D341Med (cell line): ENCODE results near the gene KDM5B.
"Not testable (repeated sequence)": the region's sequence is repeated elsewhere in the genome, so short reads cannot be mapped to it uniquely, and the experiment has no call there.

Experiments
- DNase-seq: peaks from one replicate; pipeline ENCODE4 v3.0.0; 2012; ENCODE audit warnings: low spot score

The KDM5B gene

DNA sequence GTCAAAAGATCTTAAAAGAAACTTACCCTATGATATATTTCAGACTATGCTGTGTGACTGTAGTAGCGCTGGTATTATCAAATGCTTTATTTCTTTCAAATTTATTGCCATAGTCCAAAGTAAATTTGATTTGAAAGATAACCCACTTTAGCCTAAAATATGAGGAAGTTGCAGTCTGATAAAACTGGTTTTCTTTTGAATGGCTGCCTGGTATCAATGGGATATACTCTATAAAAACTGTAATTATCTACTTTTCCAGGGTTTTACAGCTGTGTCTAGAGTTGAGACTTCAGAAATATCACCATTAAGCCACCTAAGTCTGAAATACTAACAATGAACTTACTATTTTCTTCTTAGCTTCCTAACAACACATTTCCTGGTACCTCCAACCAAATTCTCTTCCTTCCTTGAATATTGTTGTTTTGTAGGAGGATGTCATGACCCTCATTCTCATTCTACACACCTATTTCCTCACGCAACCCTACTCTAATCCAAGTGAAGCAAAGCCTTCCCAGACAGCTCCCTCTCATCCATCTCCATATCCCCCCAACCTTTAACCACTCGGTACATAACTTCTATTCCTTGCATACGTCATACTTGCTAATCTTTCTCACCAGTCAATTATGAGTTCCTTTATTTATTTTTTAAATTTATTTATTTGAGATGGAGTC is 17.0 kb downstream of the KDM5B start:
- no peak for DNase-seq

DNA sequence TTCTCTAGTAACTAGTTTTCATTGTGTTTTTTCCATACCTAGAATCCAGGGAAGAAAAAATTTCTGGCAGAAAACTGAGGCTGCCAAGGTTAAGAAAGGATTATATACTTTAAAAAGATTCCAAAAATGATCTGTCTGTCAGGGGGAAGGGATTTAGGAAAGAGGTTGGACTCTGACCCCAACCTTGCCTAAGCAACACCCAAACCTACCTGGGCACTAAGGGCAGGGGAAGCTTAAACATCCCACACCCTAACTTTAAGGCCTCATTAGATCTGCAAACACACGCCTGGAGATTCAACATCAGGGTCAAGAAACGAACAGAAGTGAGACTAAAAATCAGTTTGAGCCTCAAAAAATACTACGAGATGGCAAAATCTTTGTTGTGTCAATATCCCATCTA is 19.4 kb downstream of the KDM5B start:
- no peak for DNase-seq

DNA sequence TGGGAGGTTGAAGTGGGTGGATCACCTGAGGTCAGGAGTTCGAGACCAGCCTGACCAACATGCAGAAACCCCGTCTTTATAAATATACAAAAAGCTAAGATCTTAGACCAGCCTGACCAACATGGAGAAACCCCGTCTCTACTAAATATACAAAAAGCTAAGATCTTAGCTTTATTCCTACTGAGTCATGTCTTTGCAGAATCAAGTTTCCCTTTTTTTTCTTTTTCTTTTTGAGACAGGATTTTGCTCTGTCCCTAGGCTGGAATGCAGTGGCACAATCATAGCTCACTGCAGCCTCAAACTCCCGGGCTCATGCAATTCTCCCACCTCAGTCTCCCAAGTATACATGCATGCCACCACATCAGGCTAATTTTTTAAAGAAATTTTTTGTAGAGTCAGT is 21.4 kb downstream of the KDM5B start:
- DNase-seq, result no peak

DNA sequence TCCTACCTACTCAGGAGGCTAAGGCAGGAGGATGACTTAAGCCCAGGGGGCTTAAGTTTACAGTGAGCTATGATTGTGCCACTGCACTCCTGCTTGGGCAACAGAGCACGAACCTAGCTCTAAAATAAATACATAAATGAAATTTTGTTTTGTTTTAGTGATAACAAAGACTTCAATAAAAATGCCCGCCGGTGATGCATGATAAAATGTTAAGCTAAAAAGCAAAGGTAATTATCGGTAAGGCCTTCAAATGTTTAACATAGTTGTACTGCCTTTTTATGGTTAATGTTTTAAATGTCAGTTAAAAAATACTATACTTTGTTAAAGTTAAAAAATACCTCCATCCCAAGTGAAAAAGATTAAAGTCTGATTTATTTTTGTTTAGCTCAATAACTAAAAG is 27.0 kb downstream of the KDM5B start:
- no peak for DNase-seq

DNA sequence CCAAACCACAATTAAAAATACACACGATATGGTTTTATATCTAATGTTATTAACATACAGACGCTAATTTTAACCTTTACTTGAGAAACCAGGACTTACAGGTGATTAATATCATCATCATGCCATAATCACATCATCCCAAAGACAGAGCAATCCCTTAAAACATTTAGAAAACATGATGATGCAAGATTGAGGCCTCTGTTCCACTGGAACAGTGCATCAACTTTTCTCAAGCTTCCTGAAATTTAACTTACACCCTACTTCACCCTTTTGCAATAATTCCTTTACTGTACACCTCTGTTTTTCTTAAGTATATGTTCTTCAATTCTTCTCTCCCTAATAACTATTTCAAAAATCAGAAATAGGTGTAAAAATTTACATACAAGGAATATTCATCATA is 38.1 kb downstream of the KDM5B start:
- DNase-seq, result no peak

DNA sequence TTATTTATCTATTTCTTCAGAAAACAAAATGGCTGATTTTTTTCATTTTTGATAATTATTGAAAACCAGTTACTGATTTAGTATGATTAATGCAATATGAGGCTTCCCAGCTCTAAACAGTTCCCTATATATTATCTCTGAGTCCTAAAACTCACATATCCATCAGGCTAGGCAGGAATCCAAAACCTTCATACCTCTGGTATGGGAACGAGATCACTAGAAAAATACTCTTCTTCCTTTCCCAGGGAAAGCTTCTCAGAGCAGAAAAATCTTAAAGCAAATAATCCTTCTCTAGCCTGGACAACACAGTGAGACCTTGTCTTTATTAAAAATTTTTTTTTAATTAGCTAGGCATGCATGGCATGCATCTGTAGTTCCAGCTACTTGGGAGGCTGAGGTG is 42.5 kb downstream of the KDM5B start:
- DNase-seq, result no peak

DNA sequence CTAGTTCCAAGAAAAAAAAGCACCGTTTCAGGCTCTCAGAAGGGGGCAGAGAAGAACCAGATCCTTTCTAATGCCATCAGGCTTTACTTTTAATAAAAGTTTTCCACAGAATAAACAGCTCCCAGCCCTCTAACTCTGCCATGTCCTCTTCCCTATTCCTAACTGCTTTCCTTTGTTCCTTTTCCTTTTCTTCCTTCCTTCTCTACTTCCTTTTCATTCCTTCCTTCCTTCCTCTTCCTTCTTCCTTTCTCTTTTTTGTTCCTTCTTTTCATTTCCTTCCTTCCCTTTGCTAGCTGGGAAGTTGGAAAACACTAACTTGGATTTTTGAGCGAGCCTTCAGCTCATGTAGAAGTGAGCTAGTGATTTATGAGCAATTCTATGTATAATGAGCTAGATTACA is 46.2 kb downstream of the KDM5B start:
- no peak for DNase-seq

DNA sequence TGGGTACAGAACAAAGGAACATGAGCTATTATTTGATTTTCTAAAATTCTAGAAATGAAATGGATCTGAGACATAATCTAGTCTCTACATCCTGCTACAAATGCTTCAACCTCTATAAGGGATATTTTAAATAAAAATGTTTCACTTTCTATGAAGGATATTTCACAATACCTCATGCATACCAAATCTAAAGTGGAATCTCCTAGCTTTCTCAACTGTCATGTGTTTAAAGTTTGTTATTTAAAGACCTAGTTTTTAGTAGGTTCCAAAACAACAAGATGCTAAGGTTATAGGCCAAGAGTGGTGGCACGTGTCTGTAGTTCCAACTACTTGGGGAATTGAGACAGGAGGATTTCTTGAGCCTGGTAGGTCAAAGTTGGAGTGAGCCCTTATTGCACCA is 47.6 kb downstream of the KDM5B start:
- DNase-seq, result no peak

DNA sequence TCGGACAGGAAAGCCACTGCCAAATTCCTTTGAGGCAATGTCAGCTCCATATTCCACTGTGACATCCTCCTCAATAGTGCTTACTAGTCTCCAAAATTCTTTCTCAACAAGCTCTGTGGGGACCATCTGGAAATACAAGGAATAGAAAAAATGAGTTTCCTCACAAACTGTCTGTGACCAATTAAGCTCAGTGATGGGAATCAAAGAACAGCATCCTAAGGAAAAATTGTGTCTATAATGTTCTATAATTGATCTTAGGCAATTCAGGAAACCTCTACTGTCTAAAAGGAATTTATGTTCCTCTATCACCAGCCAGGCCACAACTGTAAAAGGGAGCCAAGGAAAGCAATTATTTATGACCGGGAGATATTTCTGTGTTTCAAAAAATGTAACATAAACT is 51.8 kb downstream of the KDM5B start:
- DNase-seq, result no peak

DNA sequence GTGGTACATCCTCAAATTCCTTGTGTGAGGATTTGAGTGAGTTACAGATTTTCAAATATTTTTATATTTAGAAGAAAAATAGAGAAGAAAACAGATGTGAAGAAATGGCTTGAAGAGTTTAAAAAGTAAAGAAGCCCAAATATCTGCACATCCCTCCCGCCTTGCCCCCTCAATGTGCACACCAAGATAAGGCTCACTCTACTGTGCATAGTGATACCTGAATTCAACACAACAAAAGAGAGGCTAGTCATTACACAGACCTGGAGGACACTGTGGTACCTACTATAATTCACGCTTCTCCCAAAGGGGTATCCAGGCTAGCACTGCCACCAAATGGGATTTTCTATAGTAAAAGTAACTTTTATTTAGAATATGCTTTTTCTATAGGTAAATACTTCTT is 53.9 kb downstream of the KDM5B start:
- no peak for DNase-seq

DNA sequence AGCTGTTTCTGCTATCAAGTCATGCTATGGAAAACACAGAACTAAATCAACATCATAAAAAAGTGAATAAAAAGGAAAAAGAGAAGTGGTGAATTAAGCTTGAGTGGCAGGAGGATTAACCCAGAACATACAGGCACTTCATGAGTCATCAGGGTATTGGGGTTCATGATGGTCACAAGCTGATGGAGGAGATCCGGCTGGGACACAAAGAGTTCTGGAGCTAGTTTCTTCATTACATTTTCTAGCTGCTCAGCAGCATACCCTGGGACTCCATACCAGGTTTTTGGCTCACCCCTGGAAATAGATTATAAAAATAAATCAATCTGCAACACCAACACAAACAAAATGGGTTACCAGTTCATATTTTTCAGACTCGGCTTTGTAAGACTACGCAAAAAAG is 55.4 kb downstream of the KDM5B start:
- no peak for DNase-seq

DNA sequence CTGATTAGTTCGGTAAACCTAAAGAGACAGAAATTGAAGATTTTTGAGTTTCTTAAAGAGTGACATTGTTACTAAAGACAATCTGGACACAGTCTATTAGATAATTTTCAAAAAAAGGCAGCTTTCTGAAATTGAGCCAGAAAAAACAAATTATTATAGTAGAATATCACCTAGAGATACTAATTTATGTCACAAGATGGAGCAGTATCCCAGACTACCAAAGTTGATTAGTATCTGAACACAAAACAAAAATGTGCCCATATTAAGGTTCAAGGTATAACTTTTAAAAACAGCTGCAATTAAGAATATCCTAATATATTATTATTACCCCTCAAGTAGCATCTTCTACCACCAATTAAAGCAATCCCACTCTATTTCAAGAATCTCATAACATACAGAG is 57.5 kb downstream of the KDM5B start:
- no peak for DNase-seq

DNA sequence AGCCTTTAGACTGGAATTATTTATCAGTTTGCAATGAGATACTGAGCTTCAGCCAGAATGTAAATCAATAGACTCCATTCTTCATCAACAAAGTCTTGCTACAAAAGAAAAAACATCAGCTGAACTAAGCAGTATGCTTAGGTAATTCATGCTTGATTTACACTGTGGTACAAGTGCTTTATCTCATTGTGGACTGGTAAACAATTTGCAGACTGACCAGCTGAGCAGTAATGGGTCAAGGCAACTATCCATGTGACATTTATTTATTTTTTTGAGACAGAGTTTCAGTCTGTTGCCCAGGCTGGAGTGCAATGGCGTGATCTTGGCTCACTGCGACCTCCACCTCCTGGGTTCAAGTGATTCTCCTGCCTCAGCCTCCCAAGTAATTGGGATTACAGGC is 58.2 kb downstream of the KDM5B start:
- DNase-seq, result no peak

DNA sequence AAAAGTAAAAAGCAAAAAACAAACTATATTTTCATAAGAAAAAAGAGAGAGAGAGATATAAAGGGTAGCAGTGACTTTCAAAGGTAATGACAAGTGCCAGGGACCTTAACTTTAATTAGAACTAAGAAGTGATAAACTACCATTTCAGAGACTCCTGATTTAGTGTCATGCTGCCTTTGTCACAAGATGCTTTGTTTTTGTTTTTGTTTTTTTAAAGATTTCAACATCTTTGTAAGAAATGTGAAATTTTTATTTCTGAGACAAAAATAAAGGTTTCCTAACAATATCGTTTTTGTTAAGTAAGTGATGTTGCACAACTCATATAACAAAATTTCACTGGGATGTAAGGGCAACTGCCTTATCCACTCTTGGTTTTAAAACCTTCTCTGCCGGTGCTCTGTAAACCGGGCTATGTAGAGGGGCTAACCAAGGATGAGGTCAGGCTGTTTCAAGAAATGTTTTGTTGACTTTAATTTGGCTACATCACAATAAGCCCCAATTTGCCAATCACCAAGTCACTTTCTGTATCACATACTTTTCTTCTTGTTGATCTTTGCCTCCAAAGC is 62.8 kb downstream of the KDM5B start:
- DNase-seq, result no peak

DNA sequence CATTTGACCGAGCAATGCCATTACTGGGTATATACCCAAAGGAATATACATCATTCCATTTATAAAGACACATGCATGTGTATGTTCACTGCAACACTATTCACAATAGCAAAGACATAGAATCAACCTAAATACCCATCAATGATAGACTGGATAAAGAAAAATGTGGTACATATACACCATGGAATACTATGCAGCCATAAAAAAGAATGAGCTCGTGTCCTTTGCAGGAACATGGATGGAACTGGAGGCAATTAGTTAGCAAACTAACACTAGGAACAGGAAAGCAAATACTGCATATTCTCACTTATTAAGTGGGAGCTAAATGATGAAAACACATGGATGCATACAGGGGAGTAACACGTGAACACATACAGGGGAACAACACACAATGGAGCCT is 63.5 kb downstream of the KDM5B start:
- DNase-seq, result not testable (repeated sequence)

DNA sequence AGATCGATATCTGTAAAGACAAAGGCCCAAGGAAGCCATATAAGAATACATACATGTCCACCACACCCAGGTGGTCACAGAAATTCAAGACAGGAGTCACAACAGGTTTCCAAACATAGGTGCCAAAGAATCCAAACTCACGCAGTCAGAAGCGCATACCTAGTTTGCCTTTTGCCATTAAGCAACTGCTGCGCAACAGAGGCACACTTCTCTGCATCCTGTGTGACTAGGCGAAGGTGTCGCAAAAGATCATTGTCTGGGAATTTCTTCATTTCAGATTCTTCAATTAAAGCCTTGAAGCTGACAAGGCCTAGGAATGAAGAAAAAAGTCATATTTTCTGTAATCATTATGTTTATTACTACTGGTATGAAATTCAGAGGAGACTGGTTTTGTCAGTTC is 65.7 kb downstream of the KDM5B start:
- DNase-seq, result no peak

DNA sequence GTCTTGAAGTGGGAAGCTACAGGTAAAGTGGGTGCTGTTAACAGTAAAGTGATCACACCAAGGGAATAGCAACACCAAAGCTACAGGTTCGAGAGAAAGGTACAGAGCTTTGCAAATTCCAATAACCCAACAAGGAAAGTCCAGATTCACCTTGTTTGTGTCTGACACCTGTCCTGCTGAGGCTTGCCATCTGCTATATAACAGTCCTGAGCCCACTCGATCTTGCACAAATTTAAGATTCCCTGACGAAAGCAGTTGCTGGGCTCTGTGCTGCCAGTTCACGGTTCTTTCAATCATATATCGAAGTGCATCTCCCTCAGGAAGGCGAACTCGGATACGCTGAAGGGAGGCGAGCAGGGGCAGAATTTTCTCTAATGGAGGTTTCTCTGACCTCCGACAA is 75.0 kb downstream of the KDM5B start:
- no peak for DNase-seq

DNA sequence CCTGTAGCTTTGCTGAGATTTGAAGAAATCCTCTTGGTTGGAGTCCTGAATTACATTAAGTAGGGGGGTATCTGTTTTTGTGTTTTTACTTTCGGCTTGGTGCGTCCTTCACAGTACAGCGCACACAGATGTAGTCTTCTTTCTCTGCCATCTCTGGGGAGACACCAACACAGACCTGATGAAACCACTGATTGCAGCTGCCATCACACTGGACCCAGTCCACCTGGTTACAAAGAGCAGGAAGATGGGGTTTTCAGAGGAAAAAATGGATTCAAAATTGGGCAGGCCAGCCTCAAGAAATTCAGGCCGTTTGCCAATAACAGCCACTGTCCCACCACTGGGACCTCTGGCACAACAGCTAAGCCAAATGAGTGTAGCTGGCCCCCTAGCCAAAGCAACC is 79.3 kb downstream of the KDM5B start:
- no peak for DNase-seq

DNA sequence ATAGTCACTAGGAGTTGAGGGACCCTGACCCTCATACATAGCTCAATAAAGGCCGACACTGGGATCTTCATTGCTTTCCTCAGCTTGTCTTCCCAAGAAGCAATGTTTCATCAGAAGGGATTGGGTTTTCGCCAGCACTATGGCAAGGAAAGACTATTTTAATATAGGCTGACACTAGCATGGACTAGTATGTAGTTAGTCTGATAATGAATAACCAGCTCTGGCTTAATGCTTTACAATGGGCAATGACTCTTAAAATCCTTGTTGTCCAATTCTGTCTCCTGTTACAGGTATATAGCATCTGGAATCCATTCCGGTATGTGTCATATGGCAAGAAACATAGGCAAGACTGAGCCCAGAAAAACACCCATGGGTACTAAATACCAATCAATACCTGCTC is 82.7 kb downstream of the KDM5B start:
- no peak for DNase-seq

DNA sequence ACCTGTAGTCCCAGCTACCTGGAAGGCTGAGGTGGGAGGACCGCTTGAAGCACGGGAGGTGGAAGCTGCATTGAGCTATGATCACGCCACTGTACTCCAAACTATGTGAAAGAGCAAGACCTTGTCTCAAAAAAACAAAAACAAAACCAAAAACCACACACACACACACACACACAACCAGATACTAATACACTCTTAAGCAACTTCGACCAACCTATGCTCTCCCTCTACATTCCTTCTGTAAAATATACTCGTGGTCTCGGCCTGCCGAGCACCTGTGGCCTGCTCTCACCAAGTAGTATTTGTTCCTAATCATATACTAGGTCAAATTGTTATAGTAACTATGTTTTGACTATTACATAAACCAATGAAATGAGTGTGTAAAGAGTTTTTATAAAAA is 84.5 kb downstream of the KDM5B start:
- DNase-seq, result no peak

DNA sequence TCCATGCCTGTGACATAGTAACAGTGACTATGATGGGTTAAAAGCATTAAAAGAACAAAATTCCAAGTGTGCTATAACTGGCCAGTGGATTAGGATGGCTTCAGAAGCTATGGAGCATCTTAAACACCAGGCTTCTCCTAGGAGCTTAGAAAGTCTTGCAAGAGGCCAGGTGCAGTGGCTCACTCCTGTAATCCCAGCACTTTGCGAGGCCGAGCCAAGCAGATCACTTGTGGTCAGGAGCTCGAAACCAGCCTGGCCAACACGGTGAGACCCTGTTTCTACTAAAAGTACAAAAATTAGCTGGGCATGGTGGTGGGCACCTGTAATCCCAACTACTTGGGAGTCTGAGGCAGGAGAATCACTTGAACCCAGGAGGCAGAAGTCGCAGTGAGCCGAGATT is 85.2 kb downstream of the KDM5B start:
- not testable (repeated sequence) for DNase-seq

DNA sequence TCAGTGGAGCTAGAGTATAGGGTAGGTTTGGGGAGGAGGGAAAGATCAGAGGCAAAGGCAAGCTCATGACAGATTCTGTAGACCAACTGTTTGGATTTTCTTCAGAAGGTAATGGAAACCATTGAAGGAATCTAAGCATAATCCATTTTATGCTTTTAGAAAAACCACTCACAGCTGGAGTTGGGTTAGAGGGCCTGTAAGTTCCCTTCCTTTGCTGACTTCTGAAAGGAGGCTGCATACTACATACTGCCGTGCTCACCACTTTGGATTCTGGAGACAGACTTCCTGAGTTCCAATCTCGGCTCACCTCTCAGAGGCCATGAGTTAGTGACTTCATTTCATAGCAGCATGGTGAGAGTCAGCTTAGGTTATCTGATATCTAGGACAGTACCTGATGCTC is 91.6 kb downstream of the KDM5B start:
- no peak for DNase-seq

DNA sequence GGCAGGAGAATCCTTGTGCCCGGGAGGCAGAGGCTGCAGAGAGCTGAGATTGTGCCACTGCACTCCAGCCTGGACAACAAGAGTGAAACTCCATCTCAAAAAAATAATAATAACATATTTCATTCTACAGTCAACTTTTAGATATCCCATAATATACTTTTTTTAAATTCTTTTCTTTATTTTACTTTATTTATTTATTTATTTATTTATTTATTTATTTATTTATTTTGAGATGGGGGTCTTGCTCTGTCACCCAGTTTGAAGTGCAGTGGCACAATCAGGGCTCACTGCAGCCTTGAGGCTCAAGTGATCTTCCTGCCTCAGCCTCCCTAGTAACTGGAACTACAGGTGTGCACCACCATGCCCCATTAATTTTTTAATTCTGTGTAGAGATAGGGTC is 94.0 kb downstream of the KDM5B start:
- not testable (repeated sequence) for DNase-seq

DNA sequence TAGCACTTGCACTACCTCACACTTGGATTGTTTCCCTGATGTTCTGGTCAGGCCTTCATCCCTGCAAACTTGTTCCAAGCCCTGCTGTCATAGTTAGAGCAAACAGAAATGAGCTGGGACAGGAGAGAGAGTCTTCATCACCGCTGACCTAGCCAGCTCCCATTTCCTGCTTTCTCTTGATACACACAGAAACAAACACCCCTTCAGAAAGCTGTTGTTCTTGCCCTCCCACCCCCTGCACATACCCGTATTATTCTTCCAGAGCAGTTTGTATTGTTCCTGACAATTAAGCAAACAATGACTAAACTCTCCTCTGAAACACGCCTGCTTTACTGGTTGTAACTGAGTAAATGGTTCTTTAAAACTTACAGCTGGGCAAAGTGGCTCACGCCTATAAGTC is 95.1 kb downstream of the KDM5B start:
- DNase-seq, result no peak
